Mucosa of rectum (tissue), 2 donors: Measurements from ENCODE around the gene COMMD3.
A peak's percentile ranks its signal among the peaks of the same experiment; 100 is the strongest.
"Not testable (repeated sequence)": the region's sequence is repeated elsewhere in the genome, so short reads cannot be mapped to it uniquely, and the experiment has no call there.

Experiments
- H3K27ac ChIP-seq, 2 donors: one replicate each; pipeline ENCODE4 v1.7.0; 2013; ENCODE audit warnings: inconsistent platforms in 2 of 2, low read depth in 2 of 2, low read length in 2 of 2
- H3K27me3 ChIP-seq, 2 donors: one replicate each; pipeline ENCODE4 v1.7.0; 2013; ENCODE audit warnings: low read length in 2 of 2; ENCODE audit not compliant: control insufficient read depth in 2 of 2, insufficient read depth in 2 of 2
- H3K36me3 ChIP-seq, 2 donors: one replicate each; pipeline ENCODE4 v1.7.0; 2013; ENCODE audit warnings: low read length in 2 of 2; ENCODE audit not compliant: control insufficient read depth in 2 of 2, insufficient read depth in 2 of 2
- H3K4me1 ChIP-seq, 2 donors: one replicate each; pipeline ENCODE4 v1.7.0; 2013; ENCODE audit warnings: low read length in 2 of 2, mild to moderate bottlenecking in 1 of 2; ENCODE audit not compliant: control insufficient read depth in 2 of 2, insufficient read depth in 2 of 2
- H3K4me3 ChIP-seq, 2 donors: one replicate each; pipeline ENCODE4 v1.7.0; 2013; ENCODE audit warnings: low read length in 2 of 2
- H3K9ac ChIP-seq, 2 donors: one replicate each; pipeline ENCODE4 v1.7.0; 2013; ENCODE audit warnings: low read length in 2 of 2, low read depth in 1 of 2, mild to moderate bottlenecking in 1 of 2
- H3K9me3 ChIP-seq, 2 donors: one replicate each; pipeline ENCODE4 v1.7.0; 2013; ENCODE audit warnings: low read length in 2 of 2; ENCODE audit not compliant: control insufficient read depth in 2 of 2
- donor health status: healthy.
- donor health status: Normal muscosa, but diverticular disease.

COMMD3 gene

DNA sequence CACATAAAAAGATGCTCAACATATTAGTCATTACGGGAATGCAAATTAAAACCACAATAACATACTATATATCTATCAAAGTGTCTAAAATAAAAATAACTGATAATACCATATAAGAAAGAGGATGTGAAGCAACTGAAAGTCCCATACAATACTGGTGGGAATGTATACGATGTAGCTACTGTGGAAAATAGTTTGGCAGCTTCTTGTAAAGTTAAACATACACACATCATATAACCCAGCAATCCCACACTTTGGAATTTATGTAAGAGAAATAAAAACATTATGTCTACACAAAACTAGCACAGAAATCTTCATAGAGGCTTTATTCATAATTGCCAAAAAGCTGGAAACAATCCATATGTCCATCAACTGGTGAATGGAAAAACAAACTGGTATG, 10.5 kb upstream of the COMMD3 start:
- Histone ChIP-seq H3K36me3 (no peaks in the 10 kb centered on the region), H3K4me3 (no peak overlapping the region)

DNA sequence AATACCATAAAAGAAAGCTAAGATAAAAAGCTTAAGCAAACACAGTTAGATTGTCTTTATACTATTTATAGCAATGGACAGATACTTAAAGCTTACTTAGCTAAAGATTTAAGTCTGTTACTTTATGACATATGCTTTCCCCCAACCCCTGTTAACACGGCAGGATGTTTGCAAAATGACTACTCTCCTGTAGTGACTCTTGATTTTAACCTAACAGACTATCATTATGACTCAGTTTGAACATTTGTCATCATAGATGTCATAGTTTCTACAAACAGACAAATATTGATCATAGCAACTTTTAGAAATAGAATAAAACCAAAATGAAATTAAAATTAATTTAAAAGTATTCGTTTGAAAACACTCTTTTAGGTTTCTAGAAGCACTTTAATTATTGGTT, 7.8 kb upstream of the COMMD3 start:
- Histone ChIP-seq H3K4me3 (no peak overlapping the region), H3K36me3 (no peaks in the 10 kb centered on the region), H3K27me3 (no peaks in the 10 kb centered on the region), H3K9ac (no peak overlapping the region), H3K4me1 (no peaks in the 10 kb centered on the region), H3K27ac (no peak overlapping the region), H3K9me3 (no peaks in the 10 kb centered on the region)

More for the DNA sequence above, 10.5 kb upstream of the COMMD3 start:
- Histone ChIP-seq H3K27ac (no peak overlapping the region), H3K27me3 (no peaks in the 10 kb centered on the region), H3K4me1 (no peaks in the 10 kb centered on the region), H3K9me3 (no peaks in the 10 kb centered on the region), H3K9ac (no peak overlapping the region)

- Histone ChIP-seq H3K27me3 (no peaks in the 10 kb centered on the region), H3K9me3 (no peaks in the 10 kb centered on the region), H3K9ac (no peak overlapping the region), H3K36me3 (no peaks in the 10 kb centered on the region), H3K4me3 (no peak overlapping the region), H3K27ac (no peak overlapping the region), H3K4me1 (no peaks in the 10 kb centered on the region)
These were observed 6.8 kb upstream of the COMMD3 start for GRCh38 chr10:22309180-22310000.

- not testable (repeated sequence) for H3K4me3 ChIP-seq, H3K9ac ChIP-seq, H3K27ac ChIP-seq, H3K4me1 ChIP-seq, H3K27me3 ChIP-seq, H3K36me3 ChIP-seq, H3K9me3 ChIP-seq
These were observed 6.2 kb upstream of the COMMD3 start for GRCh38 chr10:22310012-22310411.

DNA sequence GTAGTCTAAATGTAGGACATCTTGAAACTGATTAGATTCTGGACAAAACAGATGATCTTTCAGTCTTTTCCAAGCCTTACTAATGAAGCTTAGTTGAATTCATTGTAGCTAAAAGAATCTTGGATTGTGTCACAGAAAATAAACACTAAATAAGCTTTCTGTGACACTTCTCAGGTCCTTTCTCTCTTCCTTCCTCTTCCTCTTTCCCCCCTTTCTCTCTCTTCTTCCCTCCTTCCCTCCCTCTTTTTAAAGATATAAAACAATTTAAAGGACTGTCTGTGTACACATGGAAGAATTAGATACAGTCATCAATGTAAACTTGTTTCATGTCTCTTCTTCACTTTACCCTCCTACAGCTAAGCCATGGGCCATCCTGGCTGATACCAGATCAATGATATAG, 5.3 kb upstream of the COMMD3 start:
- Histone ChIP-seq H3K4me3 (no peak overlapping the region), H3K27ac (no peak overlapping the region), H3K9me3 (no peaks in the 10 kb centered on the region), H3K9ac (no peak overlapping the region), H3K36me3 (no peaks in the 10 kb centered on the region), H3K27me3 (no peaks in the 10 kb centered on the region), H3K4me1 (no peaks in the 10 kb centered on the region)

DNA sequence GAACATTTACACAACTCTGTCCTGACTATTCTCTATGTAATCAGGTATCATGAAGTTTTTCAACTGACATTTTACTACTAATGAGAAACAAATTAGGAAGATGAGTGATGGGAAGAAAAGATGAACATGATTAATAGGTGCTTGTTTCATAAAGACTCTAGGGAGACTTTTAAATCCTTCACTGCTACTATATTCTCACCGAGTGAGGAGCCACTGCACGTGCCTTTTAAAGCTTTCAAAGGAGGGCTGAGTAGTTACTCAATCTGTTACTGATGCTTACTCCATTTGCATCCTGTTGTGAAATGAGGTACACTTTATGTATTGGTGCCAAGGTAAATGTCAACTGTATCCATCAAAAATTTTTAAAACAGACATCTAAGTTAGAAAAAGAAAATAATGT, 1.3 kb upstream of the COMMD3 start:
- H3K27ac ChIP-seq = no peak overlapping the region
- peaks cover 1 to 5% of the 10 kb centered on the region in 2 donors for H3K4me1 ChIP-seq
- no peak overlapping the region for H3K9ac ChIP-seq
- no peaks in the 10 kb centered on the region for H3K36me3 ChIP-seq
- no peaks in the 10 kb centered on the region for H3K27me3 ChIP-seq
- H3K9me3 ChIP-seq = no peaks in the 10 kb centered on the region
- no peak overlapping the region for H3K4me3 ChIP-seq

GRCh38 chr10:22315455-22316285, 518 bp upstream of the COMMD3 start:
- no peaks in the 10 kb centered on the region for H3K27me3 ChIP-seq
- H3K9ac ChIP-seq = peak overlapping the region; percentile 87 to 95
- no peaks in the 10 kb centered on the region for H3K36me3 ChIP-seq
- H3K9me3 ChIP-seq = no peaks in the 10 kb centered on the region
- peak overlapping the region; percentile 75 to 87 for H3K4me3 ChIP-seq
- H3K4me1 ChIP-seq = peaks cover 5% of the 10 kb centered on the region in 2 donors
- peak overlapping the region; percentile 86 to 90 for H3K27ac ChIP-seq

DNA sequence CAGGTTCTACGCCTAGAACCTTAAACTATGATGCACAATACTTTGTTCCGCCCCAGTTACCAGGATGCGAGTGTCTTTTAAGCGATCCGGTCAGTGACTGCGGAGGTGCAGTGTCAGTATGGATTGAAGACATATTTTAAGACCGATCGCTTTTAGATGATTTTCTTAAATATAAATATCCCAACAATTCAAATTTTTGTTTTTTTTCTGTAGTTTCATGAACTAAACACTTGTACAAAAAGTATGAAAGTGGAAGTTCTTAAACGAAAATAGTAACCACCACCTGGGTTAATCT, 835 bp downstream of the COMMD3 start:
- no peaks in the 10 kb centered on the region for H3K36me3 ChIP-seq
- H3K27ac ChIP-seq = peak overlapping the region; percentile 86 to 90
- H3K4me1 ChIP-seq = peaks cover 5% of the 10 kb centered on the region in 2 donors
- peak overlapping the region; percentile 75 to 87 for H3K4me3 ChIP-seq
- peak overlapping the region; percentile 68 to 95 for H3K9ac ChIP-seq
- peaks cover under 1% of the 10 kb centered on the region in 2 donors for H3K27me3 ChIP-seq
- H3K9me3 ChIP-seq = no peaks in the 10 kb centered on the region

GRCh38 chr10:22317771-22318565, 1.8 kb downstream of the COMMD3 start:
- Histone ChIP-seq H3K27me3 (peaks cover 9% of the 10 kb centered on the region in 2 donors), H3K9me3 (no peaks in the 10 kb centered on the region), H3K4me3 (peak overlapping the region in 1 of 2 donors; percentile 87), H3K27ac (no peak overlapping the region), H3K4me1 (peaks cover 11 to 13% of the 10 kb centered on the region in 2 donors), H3K9ac (no peak overlapping the region), H3K36me3 (no peaks in the 10 kb centered on the region)

- no peaks in the 10 kb centered on the region for H3K36me3 ChIP-seq
- H3K27ac ChIP-seq = no peak overlapping the region
- H3K4me1 ChIP-seq = peaks cover 14% of the 10 kb centered on the region in 2 donors
- peaks cover 14 to 17% of the 10 kb centered on the region in 2 donors for H3K27me3 ChIP-seq
- H3K4me3 ChIP-seq = no peak overlapping the region
- H3K9me3 ChIP-seq = no peaks in the 10 kb centered on the region
- no peak overlapping the region for H3K9ac ChIP-seq
These were observed 2.6 kb downstream of the COMMD3 start for GRCh38 chr10:22318772-22319171.
